ENCODE results near the gene GLRX5.

GLRX5 gene

DNA sequence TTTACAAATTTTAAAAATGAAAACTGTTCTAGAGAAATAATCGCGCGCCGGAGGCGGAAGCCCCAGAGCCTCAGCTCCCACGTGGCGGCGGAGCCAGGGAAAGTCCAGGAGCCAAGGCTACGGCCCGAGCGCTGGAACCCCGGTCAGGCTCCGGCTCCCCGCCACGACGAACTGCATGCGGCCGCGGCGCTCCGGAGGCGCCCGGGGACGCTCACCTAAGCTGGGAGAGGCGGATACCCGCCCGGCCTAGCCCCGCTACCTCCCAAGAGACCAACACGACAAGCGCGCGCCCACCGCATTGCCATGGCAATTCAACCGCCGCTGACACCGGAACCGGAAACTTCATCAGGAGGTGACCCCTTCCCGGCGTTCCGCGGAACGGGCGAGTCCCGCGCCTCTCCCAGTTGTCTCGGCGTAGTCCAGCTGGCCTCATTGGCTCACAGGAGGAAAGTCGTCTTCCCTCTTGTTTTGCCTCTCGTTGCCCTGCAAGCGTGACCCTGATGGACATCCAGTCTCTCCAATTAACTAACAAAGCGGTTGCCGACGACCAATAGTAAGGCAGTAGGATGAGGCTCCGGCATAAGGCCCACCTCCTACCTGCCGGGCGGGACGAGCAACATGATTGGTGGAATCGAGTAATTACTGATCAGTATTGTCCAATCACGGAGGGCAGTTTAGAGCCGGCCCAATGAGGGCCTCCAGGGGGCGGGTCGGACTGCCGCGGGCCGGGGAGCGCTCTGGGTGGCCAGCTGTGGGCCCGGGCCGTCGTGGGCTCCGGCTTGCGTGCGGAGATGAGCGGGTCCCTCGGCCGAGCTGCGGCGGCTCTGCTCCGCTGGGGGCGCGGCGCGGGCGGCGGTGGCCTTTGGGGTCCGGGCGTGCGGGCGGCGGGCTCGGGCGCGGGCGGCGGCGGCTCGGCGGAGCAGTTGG, at the start of gene GLRX5:
Gene GLRX5 (plus strand): TSS at position 752 of the 927 bp plus-strand sequence. CDS start 40 bp downstream, at position 792.
- peak; percentile 100 for DNase-seq (ENCODE audit: low read depth, low spot score)

DNA sequence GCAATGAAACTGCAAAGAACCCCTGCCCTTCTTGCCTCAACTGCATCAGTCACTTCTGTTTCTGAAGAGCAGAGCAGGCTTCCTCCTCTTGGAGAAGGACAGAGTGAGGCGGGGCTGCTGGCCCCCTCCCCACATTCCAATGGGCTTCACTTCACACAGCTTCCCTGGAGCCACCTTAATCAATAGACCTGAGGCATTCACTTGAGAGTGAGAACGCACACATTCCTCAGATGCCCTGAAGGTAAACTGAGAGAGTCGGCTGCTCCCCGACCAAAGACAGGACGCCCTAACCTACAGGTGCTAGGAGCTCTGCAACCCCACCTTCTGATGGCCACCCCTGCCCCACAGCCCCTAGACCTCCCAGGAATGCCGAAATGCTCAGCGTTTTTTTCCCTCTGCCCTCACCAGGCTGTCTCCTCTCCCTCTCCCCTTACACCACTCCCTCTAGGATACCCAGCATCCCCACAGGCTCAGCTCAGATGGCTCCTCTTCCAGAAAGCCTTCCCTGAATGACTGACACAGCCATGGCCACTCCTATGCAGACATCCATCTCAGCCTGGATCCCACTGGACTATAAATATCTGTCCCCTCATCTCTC, 49.5 kb upstream of the GLRX5 start:
- no peak for DNase-seq (ENCODE audit: low read depth, low spot score)

DNA sequence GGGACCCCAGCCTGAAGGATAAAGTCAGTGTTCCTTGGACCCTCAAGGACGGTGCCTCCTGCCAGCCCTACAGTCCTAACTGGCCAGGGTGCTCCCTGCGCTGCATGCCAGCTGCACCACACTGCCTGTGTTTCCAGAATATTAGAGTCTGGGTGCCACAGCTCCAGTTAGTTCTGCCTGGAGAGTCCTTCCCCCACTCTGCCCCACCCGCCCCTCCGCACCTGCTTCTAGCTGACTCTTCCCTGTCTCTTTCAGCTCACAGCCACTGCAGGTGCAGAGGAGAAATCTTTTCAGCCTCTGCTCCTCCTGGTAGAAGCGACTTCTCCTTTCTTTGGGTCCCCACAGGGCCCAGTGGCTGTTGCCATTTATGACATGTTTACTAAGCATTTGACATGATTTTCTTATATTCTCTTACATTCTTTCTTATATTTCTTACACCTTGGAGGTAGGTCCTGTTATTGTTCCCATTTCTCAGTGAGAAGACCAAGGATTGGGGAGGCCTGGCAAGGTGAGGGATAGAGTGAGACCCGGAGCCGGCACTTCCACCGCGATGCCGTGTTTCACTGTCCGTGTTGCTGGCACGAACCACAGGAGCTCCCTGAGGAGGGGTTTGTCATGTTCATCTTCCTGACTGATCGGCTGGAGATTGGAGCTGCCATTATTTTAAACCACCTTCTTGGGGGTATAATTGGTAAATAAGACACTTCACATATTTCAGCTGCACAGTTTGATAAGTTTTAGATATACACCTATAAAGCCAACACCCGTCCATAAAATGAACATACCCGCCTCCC, 47.8 kb upstream of the GLRX5 start:
- no peak for DNase-seq (ENCODE audit: low read depth, low spot score)

GRCh38 chr14:95487669-95488084, 47.2 kb upstream of the GLRX5 start:
- no peak for DNase-seq (ENCODE audit: low read depth, low spot score)

GRCh38 chr14:95488376-95489213, 46.3 kb upstream of the GLRX5 start:
- no peak for DNase-seq (ENCODE audit: low read depth, low spot score)

DNA sequence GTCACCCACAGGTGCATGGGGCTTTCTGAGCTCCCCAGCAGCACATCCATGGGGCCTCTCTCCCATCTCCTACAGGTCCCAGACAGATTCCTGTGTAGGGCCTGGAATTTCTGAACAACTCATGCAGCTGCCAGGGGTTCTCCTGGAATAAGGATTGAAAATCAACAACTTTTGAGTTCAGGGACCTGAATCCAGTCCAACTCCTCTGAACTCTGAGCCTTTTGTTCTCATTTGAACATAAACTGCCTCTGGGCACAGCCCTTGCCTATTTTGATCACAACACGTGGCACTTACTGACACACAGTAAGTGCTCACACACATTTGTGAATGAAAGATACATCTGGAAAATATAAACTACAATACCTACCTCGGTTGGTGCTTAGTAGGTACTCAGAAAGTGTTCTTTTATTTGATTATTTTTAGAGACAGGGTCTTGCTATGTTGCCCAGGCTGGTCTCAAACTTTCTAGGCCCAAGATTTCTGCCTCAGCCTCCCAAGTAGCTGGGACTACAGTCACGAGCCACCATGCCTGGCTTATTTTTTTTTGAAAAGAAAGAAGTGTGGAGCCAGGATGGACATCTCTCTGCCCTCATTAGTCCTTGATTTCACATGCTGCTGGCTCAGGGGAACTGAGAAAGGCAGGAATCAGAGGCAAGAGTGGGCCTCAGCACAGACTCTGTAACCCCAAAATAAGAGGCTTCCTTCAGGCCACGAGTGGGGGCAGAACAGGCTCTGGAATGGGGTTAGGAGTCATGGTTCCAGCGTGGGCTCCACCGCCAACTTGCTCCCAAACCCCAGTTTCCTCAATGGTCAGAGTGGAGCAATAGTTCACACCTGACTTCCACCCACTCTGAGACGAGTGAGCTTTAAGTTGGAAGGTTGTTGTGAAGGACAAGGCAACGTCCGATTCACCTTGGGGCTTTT, 45.4 kb upstream of the GLRX5 start:
- DNase-seq (ENCODE audit: low read depth, low spot score) = no peak

GRCh38 chr14:95490138-95490509, 44.7 kb upstream of the GLRX5 start:
- no peak for DNase-seq (ENCODE audit: low read depth, low spot score)

- DNase-seq (ENCODE audit: low read depth, low spot score) = no peak
These were observed 44.0 kb upstream of the GLRX5 start for GRCh38 chr14:95490727-95491451.

- DNase-seq (ENCODE audit: low read depth, low spot score) = no peak
These were observed 42.8 kb upstream of the GLRX5 start for GRCh38 chr14:95491936-95492608.

- no peak for DNase-seq (ENCODE audit: low read depth, low spot score)
These were observed 41.3 kb upstream of the GLRX5 start for GRCh38 chr14:95493503-95493902.

DNA sequence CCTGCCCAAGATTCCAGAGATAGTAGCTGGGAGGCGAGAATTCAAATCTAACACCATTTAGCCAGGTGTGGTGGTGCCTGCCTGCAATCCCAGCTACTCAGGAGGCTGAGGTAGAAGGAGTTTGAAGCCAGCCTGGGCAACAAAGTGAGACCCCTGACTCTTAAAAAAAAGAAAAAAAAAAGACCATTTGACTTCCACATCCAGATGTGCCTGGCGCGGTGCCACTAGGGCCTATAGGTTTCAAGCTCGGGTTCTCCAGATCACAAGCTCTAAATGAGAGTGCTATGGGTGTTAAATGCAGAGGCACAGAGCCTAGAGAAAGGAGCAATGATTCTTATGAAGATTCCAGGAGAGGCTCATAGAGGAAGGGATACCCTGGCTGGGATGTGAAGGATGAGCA, 40.9 kb upstream of the GLRX5 start:
- no peak for DNase-seq (ENCODE audit: low read depth, low spot score)

DNA sequence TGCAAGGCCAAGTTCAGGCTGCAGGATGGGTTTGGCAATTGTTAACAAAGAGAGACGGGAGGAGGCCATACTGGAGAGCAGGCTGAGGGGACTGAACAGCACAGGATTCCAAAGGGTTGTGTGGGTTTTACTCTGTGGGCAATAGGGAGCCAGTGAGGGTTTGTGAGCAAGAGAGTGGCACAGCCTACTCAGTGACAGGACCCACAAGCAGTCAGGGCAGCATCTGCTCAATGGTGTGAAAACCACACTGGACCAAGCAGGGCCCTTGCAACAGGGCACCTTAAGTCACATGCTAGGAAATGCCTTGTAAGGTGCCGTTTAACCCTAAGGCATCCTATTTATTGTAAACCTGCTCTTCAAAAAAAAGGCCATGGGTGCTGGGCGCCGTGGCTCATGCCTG, 40.4 kb upstream of the GLRX5 start:
- no peak for DNase-seq (ENCODE audit: low read depth, low spot score)

GRCh38 chr14:95495076-95495475, 39.8 kb upstream of the GLRX5 start:
- no peak for DNase-seq (ENCODE audit: low read depth, low spot score)

GRCh38 chr14:95495538-95496025, 39.3 kb upstream of the GLRX5 start:
- no peak for DNase-seq (ENCODE audit: low read depth, low spot score)

DNA sequence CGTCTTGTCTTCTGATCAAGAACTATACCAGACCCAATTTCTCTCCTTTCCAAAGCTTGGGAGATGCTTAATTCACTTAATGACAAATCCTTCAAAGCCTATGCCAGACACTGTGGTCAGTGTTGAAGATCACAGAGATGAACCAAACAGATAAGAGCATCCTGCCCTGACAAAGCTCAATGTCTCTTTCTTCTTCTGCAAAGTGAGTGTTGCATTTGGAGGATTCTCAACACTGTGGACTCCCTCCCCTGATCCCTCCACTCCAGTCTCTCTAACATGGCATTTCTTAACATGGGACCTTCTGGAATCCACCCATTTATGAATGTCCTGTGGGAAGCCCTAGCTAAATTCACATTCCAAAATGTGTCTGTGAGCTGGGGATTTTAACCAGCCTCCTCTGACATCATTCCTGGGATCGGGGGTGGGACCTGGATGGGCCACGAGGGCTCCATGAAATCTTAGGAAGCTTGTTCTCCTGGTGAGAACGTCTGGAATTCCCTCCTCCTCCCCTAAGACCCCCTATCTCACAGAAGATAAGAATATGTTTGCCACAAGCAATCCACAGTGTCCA, 38.7 kb upstream of the GLRX5 start:
- no peak for DNase-seq (ENCODE audit: low read depth, low spot score)

- DNase-seq (ENCODE audit: low read depth, low spot score) = peak; percentile 53
These were observed 38.1 kb upstream of the GLRX5 start for GRCh38 chr14:95496690-95497259.

- DNase-seq (ENCODE audit: low read depth, low spot score) = no peak
These were observed 37.3 kb upstream of the GLRX5 start for GRCh38 chr14:95497561-95498011.
